ENCODE results near the gene HMCN1. TPM values are rescaled to one million over a fixed set of nuclear protein-coding genes. Genes with fewer than 3 reads are reported as not detected.

Gene HMCN1
- total and polyA plus RNA-seq, 2 donors from 2014 or later = 0.97 to 2.7 TPM

GRCh38 chr1:186178426-186179043 lies 444.3 kb downstream of the HMCN1 start:
- Histone ChIP-seq H3K27ac (ENCODE audit: low read depth in 2 of 2, low read length in 2 of 2) (no peak overlapping the region), H3K4me1 (ENCODE audit: control insufficient read depth in 2 of 3, insufficient read depth in 2 of 3, low read depth in 1 of 3, low read length in 3 of 3) (no peaks in the 10 kb centered on the region), H3K4me3 (ENCODE audit: low read length in 3 of 3) (no peak overlapping the region), H3K27me3 (ENCODE audit: control insufficient read depth, insufficient read depth, low read length) (no peaks in the 10 kb centered on the region), H3K36me3 (ENCODE audit: control insufficient read depth in 2 of 3, insufficient read depth in 3 of 3, low read length in 3 of 3) (no peaks in the 10 kb centered on the region), H3K9ac (ENCODE audit: low read length in 3 of 3) (no peak overlapping the region), H3K9me3 (ENCODE audit: control insufficient read depth in 2 of 3, insufficient read depth in 1 of 3, low read length in 3 of 3) (no peaks in the 10 kb centered on the region)
- intact Hi-C loops (cut with DNase I) = no loop called here
- FAIRE-seq (no peak), DNase-seq (no peak)
- no peak for TF ChIP-seq CTCF (IDR thresholded peaks at IDR 0.05; ENCODE audit: borderline replicate concordance, extremely low read depth, insufficient read depth)

GRCh38 chr1:186179231-186179630 lies 445.0 kb downstream of the HMCN1 start:
- Histone ChIP-seq H3K9ac (ENCODE audit: low read length in 3 of 3) (no peak overlapping the region), H3K27ac (ENCODE audit: low read depth in 2 of 2, low read length in 2 of 2) (no peak overlapping the region), H3K4me3 (ENCODE audit: low read length in 3 of 3) (no peak overlapping the region), H3K36me3 (ENCODE audit: control insufficient read depth in 2 of 3, insufficient read depth in 3 of 3, low read length in 3 of 3) (no peaks in the 10 kb centered on the region), H3K9me3 (ENCODE audit: control insufficient read depth in 2 of 3, insufficient read depth in 1 of 3, low read length in 3 of 3) (no peaks in the 10 kb centered on the region), H3K4me1 (ENCODE audit: control insufficient read depth in 2 of 3, insufficient read depth in 2 of 3, low read depth in 1 of 3, low read length in 3 of 3) (no peaks in the 10 kb centered on the region), H3K27me3 (ENCODE audit: control insufficient read depth, insufficient read depth, low read length) (no peaks in the 10 kb centered on the region)
- no peak for FAIRE-seq
- TF ChIP-seq CTCF (IDR thresholded peaks at IDR 0.05; ENCODE audit: borderline replicate concordance, extremely low read depth, insufficient read depth) = no peak
- no peak for DNase-seq
- intact Hi-C loops (cut with DNase I) = no loop called here

GRCh38 chr1:186183219-186183618 lies 449.0 kb downstream of the HMCN1 start:
- no peak overlapping the region for H3K9ac ChIP-seq (ENCODE audit: low read length in 3 of 3)
- no peak for FAIRE-seq
- no peak for DNase-seq
- H3K4me1 ChIP-seq (ENCODE audit: control insufficient read depth in 2 of 3, insufficient read depth in 2 of 3, low read depth in 1 of 3, low read length in 3 of 3) = no peaks in the 10 kb centered on the region
- no peaks in the 10 kb centered on the region for H3K27me3 ChIP-seq (ENCODE audit: control insufficient read depth, insufficient read depth, low read length)
- H3K36me3 ChIP-seq (ENCODE audit: control insufficient read depth in 2 of 3, insufficient read depth in 3 of 3, low read length in 3 of 3) = peaks cover 0 to 2% (median 0%) of the 10 kb centered on the region in 3 donors
- no peak overlapping the region for H3K27ac ChIP-seq (ENCODE audit: low read depth in 2 of 2, low read length in 2 of 2)
- no peak overlapping the region for H3K4me3 ChIP-seq (ENCODE audit: low read length in 3 of 3)
- H3K9me3 ChIP-seq (ENCODE audit: control insufficient read depth in 2 of 3, insufficient read depth in 1 of 3, low read length in 3 of 3) = no peaks in the 10 kb centered on the region
- TF ChIP-seq CTCF (IDR thresholded peaks at IDR 0.05; ENCODE audit: borderline replicate concordance, extremely low read depth, insufficient read depth) = no peak
- intact Hi-C loops (cut with DNase I) = no loop called here

All from kidney (tissue), 14 donors.